Endothelial cell of umbilical vein (primary cell): Measurements from ENCODE around the gene FOCAD.

ENCODE experiments used
- EZH2 ChIP-seq: IDR thresholded peaks from 2 replicates; pipeline ENCODE4 v1.6.1; 2012; ENCODE audit warnings: borderline replicate concordance, low read depth, mild to moderate bottlenecking, moderate library complexity, low read length, inconsistent platforms; ENCODE audit not compliant: severe bottlenecking
- GATA2 ChIP-seq: IDR thresholded peaks from 2 replicates; pipeline ENCODE4 v1.7.0; 2011; ENCODE audit warnings: low read depth, mild to moderate bottlenecking, moderate library complexity, mixed read lengths, low read length; ENCODE audit not compliant: insufficient read length, insufficient read depth

DNA sequence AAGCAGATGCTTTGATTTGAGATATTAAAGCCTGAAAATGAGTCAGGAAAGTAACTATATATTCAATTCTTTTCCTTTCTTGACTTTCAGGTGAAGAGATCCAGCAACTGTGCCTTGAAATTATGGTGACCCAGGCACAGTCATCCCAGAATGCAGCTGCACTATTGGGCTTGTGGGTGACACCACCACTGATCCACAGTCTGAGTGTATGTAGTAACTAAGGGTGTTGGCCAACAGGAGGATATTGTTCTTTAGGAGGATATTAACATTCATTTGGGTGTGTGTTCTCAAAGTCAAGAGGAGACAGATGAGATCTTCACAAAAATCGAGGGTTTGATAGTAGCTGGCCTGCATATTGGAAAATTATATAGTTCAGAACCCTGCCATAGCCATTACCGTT, 294.2 kb downstream of the FOCAD start:
- TF ChIP-seq EZH2 (no peak), GATA2 (no peak)
